ENCODE data around the gene PALMD. TPM values are rescaled to one million over a fixed set of nuclear protein-coding genes. Genes with fewer than 3 reads are reported as not detected.

PALMD gene
- total and polyA plus RNA-seq, 7 experiments from 2014 or later, result not detected

DNA sequence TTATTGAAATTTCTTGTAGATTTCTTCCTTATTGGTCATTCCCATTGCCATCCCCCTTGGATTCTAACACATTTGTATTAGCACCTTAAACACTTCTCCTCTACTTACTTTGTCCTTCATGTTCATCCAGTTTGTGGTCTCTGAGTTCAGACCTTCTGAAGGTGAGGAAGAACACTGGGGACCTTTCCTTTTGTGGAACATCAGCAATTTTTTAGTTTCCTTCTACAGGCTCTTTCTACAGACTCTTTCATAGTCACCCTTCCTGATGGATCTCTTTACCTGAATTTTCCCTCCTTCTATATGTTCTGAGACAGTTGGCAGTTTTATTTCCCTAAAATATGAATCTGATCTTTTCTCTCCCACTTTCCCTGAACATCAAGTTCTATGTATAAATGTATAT lies 4.4 kb upstream of the PALMD start:
- H3K36me3 Mint-ChIP-seq, result no peaks in the 10 kb centered on the region
- H3K4me3 ChIP-seq (ENCODE audit: low read length), result no peak overlapping the region
- H3K36me3 ChIP-seq (ENCODE audit: control insufficient read depth in 2 of 3, insufficient read depth in 3 of 3, low read length in 3 of 3), result no peaks in the 10 kb centered on the region
- H3K4me3 Mint-ChIP-seq, result no peak overlapping the region
- H3K4me1 ChIP-seq (ENCODE audit: control insufficient read depth in 2 of 2, insufficient read depth in 2 of 2, low read length in 2 of 2), result no peaks in the 10 kb centered on the region
- no peak for ATAC-seq
- peaks cover 0 to 2% (median 0%) of the 10 kb centered on the region in 7 donors for H3K4me1 Mint-ChIP-seq
- H3K27ac Mint-ChIP-seq, result no peak overlapping the region
- H3K9me3 Mint-ChIP-seq, result no peaks in the 10 kb centered on the region
- DNase-seq, result no peak
- CTCF ChIA-PET, result no interaction called here
- H3K27ac ChIP-seq (ENCODE audit: low read depth, low read length), result no peak overlapping the region
- peaks cover 4 to 12% (median 11%) of the 10 kb centered on the region in 5 donors for H3K27me3 Mint-ChIP-seq
- intact Hi-C loops (cut with micrococcal nuclease), result no loop called here
- POLR2A ChIA-PET, result no interaction called here
- peaks cover 0 to 8% of the 10 kb centered on the region in 2 donors for H3K27me3 ChIP-seq (ENCODE audit: control insufficient read depth in 2 of 2, insufficient read depth in 2 of 2, low read length in 2 of 2)
- no peaks in the 10 kb centered on the region for H3K9me3 ChIP-seq (ENCODE audit: control insufficient read depth in 2 of 3, low read length in 3 of 3)

DNA sequence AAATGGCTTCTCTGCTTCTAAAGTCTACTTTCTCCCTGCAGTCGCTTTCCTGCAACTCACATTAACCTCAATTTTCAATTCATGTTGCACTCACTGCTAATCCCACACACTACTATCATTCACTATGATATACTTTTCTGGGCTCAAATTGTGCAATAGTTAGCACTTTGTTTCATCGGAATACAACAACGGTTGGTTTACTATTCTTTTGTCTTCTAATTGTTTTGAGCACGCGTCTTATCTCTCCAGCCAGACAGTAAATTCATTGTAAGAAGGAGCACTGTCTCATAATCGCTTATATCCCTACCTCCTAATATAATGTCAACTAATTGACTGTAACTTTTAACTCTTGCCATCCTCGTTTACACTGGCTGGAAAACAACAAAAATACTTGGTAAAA lies 3.9 kb upstream of the PALMD start:
- intact Hi-C loops (cut with micrococcal nuclease), result no loop called here
- POLR2A ChIA-PET, result no interaction called here
- no peaks in the 10 kb centered on the region for H3K9me3 Mint-ChIP-seq

DNA sequence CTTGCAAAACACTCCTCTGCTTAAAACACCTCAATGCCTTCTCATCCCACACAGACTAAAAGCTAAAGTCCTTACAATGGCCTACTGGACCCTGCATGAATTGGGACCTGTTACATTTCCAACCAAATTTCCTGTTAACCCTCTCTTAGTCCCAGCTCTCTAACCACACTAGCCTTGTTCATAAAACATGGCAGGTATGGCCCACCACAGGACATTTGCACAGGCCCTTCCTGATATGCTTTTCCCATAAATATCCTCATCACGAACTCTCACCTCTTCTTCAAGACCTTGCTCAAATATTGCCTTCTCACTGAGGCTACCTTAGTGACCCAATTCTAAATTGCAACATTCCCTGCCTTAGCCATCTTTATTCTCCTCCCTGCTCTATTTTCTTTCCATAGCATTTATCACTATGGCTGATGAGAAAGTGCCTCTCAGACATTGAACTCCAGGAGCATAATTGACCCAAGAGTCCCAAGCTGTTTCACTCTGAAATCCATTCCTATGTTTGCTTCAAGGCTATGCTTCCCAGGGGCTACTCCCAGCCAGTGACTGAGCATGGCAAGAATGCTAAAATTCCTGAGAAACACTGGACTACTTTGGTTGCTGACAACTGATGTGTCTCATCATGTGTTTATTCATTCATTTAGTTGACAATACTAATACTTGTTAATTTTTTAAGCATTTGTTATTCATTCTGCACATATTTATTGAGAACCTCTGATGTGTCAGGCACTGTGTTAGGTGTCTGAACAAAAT lies 2.7 kb upstream of the PALMD start:
- peaks cover 0 to 2% (median 0%) of the 10 kb centered on the region in 7 donors for H3K4me1 Mint-ChIP-seq

More for the DNA sequence above, 3.9 kb upstream of the PALMD start:
- Histone ChIP-seq H3K36me3 (ENCODE audit: control insufficient read depth in 2 of 3, insufficient read depth in 3 of 3, low read length in 3 of 3) (no peaks in the 10 kb centered on the region), H3K4me1 (ENCODE audit: control insufficient read depth in 2 of 2, insufficient read depth in 2 of 2, low read length in 2 of 2) (no peaks in the 10 kb centered on the region), H3K4me3 (ENCODE audit: low read length) (no peak overlapping the region), H3K27me3 (ENCODE audit: control insufficient read depth in 2 of 2, insufficient read depth in 2 of 2, low read length in 2 of 2) (peaks cover 0 to 8% of the 10 kb centered on the region in 2 donors), H3K27ac (ENCODE audit: low read depth, low read length) (no peak overlapping the region), H3K9me3 (ENCODE audit: control insufficient read depth in 2 of 3, low read length in 3 of 3) (no peaks in the 10 kb centered on the region)
- ATAC-seq (no peak), DNase-seq (no peak)
- CTCF ChIA-PET, result no interaction called here
- Mint-ChIP-seq H3K27ac (no peak overlapping the region), H3K27me3 (peaks cover 4 to 14% (median 12%) of the 10 kb centered on the region in 5 donors), H3K4me1 (peaks cover 0 to 2% (median 0%) of the 10 kb centered on the region in 7 donors), H3K4me3 (no peak overlapping the region), H3K36me3 (no peaks in the 10 kb centered on the region)

DNA sequence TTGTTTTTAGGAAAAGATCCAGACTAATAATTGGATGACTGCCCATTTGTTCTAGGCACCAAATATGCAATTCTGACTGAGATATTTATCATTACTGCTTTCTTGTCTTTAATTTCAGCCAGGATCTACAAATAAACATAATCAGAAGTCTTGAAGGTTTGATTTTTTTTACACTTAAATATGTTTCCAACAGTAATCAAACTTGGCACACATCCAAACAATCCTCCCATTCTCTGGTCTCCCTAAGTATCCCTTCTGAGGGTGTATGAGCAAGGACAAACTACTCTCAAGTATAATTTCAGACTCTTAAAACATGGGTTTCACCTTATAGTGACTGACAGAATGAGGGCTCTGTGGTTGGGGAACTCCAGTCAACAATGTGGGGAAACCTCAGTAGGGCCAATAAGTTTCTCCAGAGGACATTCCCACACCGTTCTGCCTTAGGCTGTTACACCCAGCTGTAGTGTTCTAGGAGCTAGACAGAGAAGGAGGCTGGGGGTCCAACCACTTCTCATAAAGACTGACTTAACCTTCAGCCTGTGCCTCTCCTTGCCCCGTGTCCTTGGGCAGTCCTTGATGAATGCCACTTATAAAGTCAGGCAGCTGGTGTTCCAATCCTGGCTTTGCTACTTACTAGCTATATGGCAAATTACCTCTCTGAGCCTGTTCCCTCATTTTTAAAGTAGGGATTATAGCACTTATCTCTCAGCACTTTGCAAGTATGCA lies 1.5 kb upstream of the PALMD start:
- CTCF ChIA-PET, result no interaction called here
- ATAC-seq (no peak), DNase-seq (no peak)
- no peak overlapping the region for H3K4me3 Mint-ChIP-seq
- peaks cover 19 to 31% (median 24%) of the 10 kb centered on the region in 5 donors for H3K27me3 Mint-ChIP-seq
- H3K9me3 Mint-ChIP-seq, result no peaks in the 10 kb centered on the region
- Histone ChIP-seq H3K4me3 (ENCODE audit: low read length) (no peak overlapping the region), H3K36me3 (ENCODE audit: control insufficient read depth in 2 of 3, insufficient read depth in 3 of 3, low read length in 3 of 3) (no peaks in the 10 kb centered on the region), H3K4me1 (ENCODE audit: control insufficient read depth in 2 of 2, insufficient read depth in 2 of 2, low read length in 2 of 2) (no peaks in the 10 kb centered on the region), H3K9me3 (ENCODE audit: control insufficient read depth in 2 of 3, low read length in 3 of 3) (no peaks in the 10 kb centered on the region), H3K27ac (ENCODE audit: low read depth, low read length) (no peak overlapping the region), H3K27me3 (ENCODE audit: control insufficient read depth in 2 of 2, insufficient read depth in 2 of 2, low read length in 2 of 2) (peaks cover 0 to 8% of the 10 kb centered on the region in 2 donors)
- intact Hi-C loops (cut with micrococcal nuclease), result no loop called here
- POLR2A ChIA-PET, result no interaction called here
- H3K36me3 Mint-ChIP-seq, result no peaks in the 10 kb centered on the region
- H3K4me1 Mint-ChIP-seq, result peaks cover 0 to 2% (median 0%) of the 10 kb centered on the region in 7 donors
- no peak overlapping the region for H3K27ac Mint-ChIP-seq

More for the DNA sequence above, 2.7 kb upstream of the PALMD start:
- ChIA-PET POLR2A (no interaction called here), CTCF (no interaction called here)
- Histone ChIP-seq H3K9me3 (ENCODE audit: control insufficient read depth in 2 of 3, low read length in 3 of 3) (no peaks in the 10 kb centered on the region), H3K36me3 (ENCODE audit: control insufficient read depth in 2 of 3, insufficient read depth in 3 of 3, low read length in 3 of 3) (no peaks in the 10 kb centered on the region), H3K4me1 (ENCODE audit: control insufficient read depth in 2 of 2, insufficient read depth in 2 of 2, low read length in 2 of 2) (no peaks in the 10 kb centered on the region), H3K27ac (ENCODE audit: low read depth, low read length) (no peak overlapping the region), H3K27me3 (ENCODE audit: control insufficient read depth in 2 of 2, insufficient read depth in 2 of 2, low read length in 2 of 2) (peaks cover 0 to 8% of the 10 kb centered on the region in 2 donors), H3K4me3 (ENCODE audit: low read length) (no peak overlapping the region)
- no peak overlapping the region for H3K27ac Mint-ChIP-seq
- intact Hi-C loops (cut with micrococcal nuclease), result no loop called here
- H3K9me3 Mint-ChIP-seq, result no peaks in the 10 kb centered on the region
- DNase-seq, result no peak
- no peak for ATAC-seq
- H3K4me3 Mint-ChIP-seq, result no peak overlapping the region
- no peaks in the 10 kb centered on the region for H3K36me3 Mint-ChIP-seq
- H3K27me3 Mint-ChIP-seq, result peaks cover 9 to 20% (median 19%) of the 10 kb centered on the region in 5 donors

DNA sequence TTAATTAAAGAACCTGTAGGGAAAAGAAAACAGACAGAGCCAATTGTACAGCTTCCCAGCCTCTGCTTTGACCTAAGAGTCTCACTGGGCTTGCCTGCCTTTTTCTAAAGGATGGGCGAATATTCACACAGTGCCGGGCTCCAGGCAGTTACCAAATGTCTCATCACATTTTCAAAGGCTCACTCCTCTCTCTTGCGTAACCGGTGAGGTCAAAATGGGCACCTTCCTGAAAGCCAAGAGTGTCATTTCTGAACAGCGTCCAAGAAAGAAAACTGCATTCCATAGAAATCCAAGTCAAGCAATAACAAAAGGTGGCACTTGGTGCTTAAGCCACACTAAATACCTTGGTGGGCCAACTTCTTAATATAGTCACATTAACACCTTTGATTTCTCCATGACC lies 710 bp upstream of the PALMD start:
- CTCF ChIA-PET, result no interaction called here
- no peaks in the 10 kb centered on the region for H3K4me1 ChIP-seq (ENCODE audit: control insufficient read depth in 2 of 2, insufficient read depth in 2 of 2, low read length in 2 of 2)
- H3K27me3 Mint-ChIP-seq, result peaks cover 21 to 38% (median 27%) of the 10 kb centered on the region in 5 donors
- H3K36me3 Mint-ChIP-seq, result no peaks in the 10 kb centered on the region
- POLR2A ChIA-PET, result no interaction called here
- H3K4me3 Mint-ChIP-seq, result no peak overlapping the region
- no peaks in the 10 kb centered on the region for H3K36me3 ChIP-seq (ENCODE audit: control insufficient read depth in 2 of 3, insufficient read depth in 3 of 3, low read length in 3 of 3)
- H3K4me1 Mint-ChIP-seq, result peaks cover 0 to 2% (median 0%) of the 10 kb centered on the region in 7 donors
- H3K9me3 Mint-ChIP-seq, result no peaks in the 10 kb centered on the region
- no peak overlapping the region for H3K4me3 ChIP-seq (ENCODE audit: low read length)
- H3K27ac Mint-ChIP-seq, result no peak overlapping the region
- H3K9me3 ChIP-seq (ENCODE audit: control insufficient read depth in 2 of 3, low read length in 3 of 3), result no peaks in the 10 kb centered on the region
- intact Hi-C loops (cut with micrococcal nuclease), result no loop called here
- H3K27me3 ChIP-seq (ENCODE audit: control insufficient read depth in 2 of 2, insufficient read depth in 2 of 2, low read length in 2 of 2), result peaks cover 0 to 8% of the 10 kb centered on the region in 2 donors
- DNase-seq, result no peak
- ATAC-seq, result no peak
- H3K27ac ChIP-seq (ENCODE audit: low read depth, low read length), result no peak overlapping the region

- DNase-seq, result no peak
- Histone ChIP-seq H3K9me3 (ENCODE audit: control insufficient read depth in 2 of 3, low read length in 3 of 3) (no peaks in the 10 kb centered on the region), H3K27ac (ENCODE audit: low read depth, low read length) (no peak overlapping the region), H3K4me3 (ENCODE audit: low read length) (no peak overlapping the region), H3K36me3 (ENCODE audit: control insufficient read depth in 2 of 3, insufficient read depth in 3 of 3, low read length in 3 of 3) (no peaks in the 10 kb centered on the region), H3K4me1 (ENCODE audit: control insufficient read depth in 2 of 2, insufficient read depth in 2 of 2, low read length in 2 of 2) (no peaks in the 10 kb centered on the region), H3K27me3 (ENCODE audit: control insufficient read depth in 2 of 2, insufficient read depth in 2 of 2, low read length in 2 of 2) (peaks cover 0 to 8% of the 10 kb centered on the region in 2 donors)
- H3K4me3 Mint-ChIP-seq, result no peak overlapping the region
- H3K36me3 Mint-ChIP-seq, result no peaks in the 10 kb centered on the region
- peaks cover 21 to 38% (median 28%) of the 10 kb centered on the region in 5 donors for H3K27me3 Mint-ChIP-seq
- no peak for ATAC-seq
- H3K4me1 Mint-ChIP-seq, result peaks cover 0 to 2% (median 0%) of the 10 kb centered on the region in 7 donors
- ChIA-PET POLR2A (no interaction called here), CTCF (no interaction called here)
- intact Hi-C loops (cut with micrococcal nuclease), result no loop called here
- H3K27ac Mint-ChIP-seq, result no peak overlapping the region
- no peaks in the 10 kb centered on the region for H3K9me3 Mint-ChIP-seq
Measured at GRCh38 chr1:99646868-99647267, 955 bp downstream of the PALMD start.
